Osteoblast (primary cell): Measurements from ENCODE around the gene NETO2. TPM values are rescaled to one million over a fixed set of nuclear protein-coding genes. Genes with fewer than 3 reads are reported as not detected.
"Not testable (repeated sequence)": the region's sequence is repeated elsewhere in the genome, so short reads cannot be mapped to it uniquely, and the experiment has no call there.

ENCODE experiments used
- DNase-seq: peaks from one replicate; pipeline ENCODE4 v3.0.0; 2011; ENCODE audit warnings: low spot score, mixed read lengths; ENCODE audit not compliant: insufficient read length; ENCODE audit errors: missing footprints
- H2AFZ ChIP-seq: 2 replicates; pipeline ENCODE4 v1.6.0; 2011; ENCODE audit warnings: mild to moderate bottlenecking, low read length
- H3K27ac ChIP-seq: 2 replicates; pipeline ENCODE4 v1.5.1; 2011; ENCODE audit warnings: mild to moderate bottlenecking, low read depth, low read length, moderate library complexity
- H3K27me3 ChIP-seq: 2 replicates; pipeline ENCODE4 v1.6.0; 2012; ENCODE audit warnings: mild to moderate bottlenecking, control low read depth, inconsistent platforms, low read length, moderate library complexity; ENCODE audit not compliant: insufficient read depth
- H3K36me3 ChIP-seq: 2 replicates; pipeline ENCODE4 v1.5.1; 2011; ENCODE audit warnings: mild to moderate bottlenecking, low read length, control low read depth, moderate library complexity; ENCODE audit not compliant: insufficient read depth
- H3K4me1 ChIP-seq: 2 replicates; pipeline ENCODE4 v1.5.1; 2011; ENCODE audit warnings: mild to moderate bottlenecking, low read length, control low read depth, moderate library complexity; ENCODE audit not compliant: insufficient read depth
- H3K4me2 ChIP-seq: 2 replicates; pipeline ENCODE4 v1.6.0; 2011; ENCODE audit warnings: mild to moderate bottlenecking, low read length; ENCODE audit not compliant: insufficient read depth
- H3K4me3 ChIP-seq: fragments of 200-600 bp; sonication (generic); 3 replicates; pipeline ENCODE4 v1.5.1; 2012; ENCODE audit warnings: mild to moderate bottlenecking, low read length, inconsistent platforms; ENCODE audit not compliant: insufficient read depth
- H3K79me2 ChIP-seq: 2 replicates; pipeline ENCODE4 v1.6.0; 2012; ENCODE audit warnings: mild to moderate bottlenecking, low read length, control low read depth, inconsistent platforms; ENCODE audit not compliant: insufficient read depth
- H3K9me3 ChIP-seq: 2 replicates; pipeline ENCODE4 v1.5.1; 2011; ENCODE audit warnings: low read depth, low read length, control low read depth
- H4K20me1 ChIP-seq: 2 replicates; pipeline ENCODE4 v1.6.0; 2012; ENCODE audit warnings: mild to moderate bottlenecking, low read length, control low read depth; ENCODE audit not compliant: insufficient read depth
- total RNA-seq: library from RNA; depleted of rRNA; stranded (reverse); fragments of >200 nt; gene quantifications from 2 replicates; pipeline ENCODE4 v1.2.3, GENCODE V29; 2012
- TF ChIP-seq, protein P1 (sequence below): IDR thresholded peaks from 2 replicates; pipeline ENCODE4 v1.5.1; 2011; ENCODE audit warnings: mild to moderate bottlenecking, low read depth, low read length, moderate library complexity; ENCODE audit errors: extremely low read depth

The NETO2 gene
- total RNA-seq, 1 donor: 5.8 TPM

DNA sequence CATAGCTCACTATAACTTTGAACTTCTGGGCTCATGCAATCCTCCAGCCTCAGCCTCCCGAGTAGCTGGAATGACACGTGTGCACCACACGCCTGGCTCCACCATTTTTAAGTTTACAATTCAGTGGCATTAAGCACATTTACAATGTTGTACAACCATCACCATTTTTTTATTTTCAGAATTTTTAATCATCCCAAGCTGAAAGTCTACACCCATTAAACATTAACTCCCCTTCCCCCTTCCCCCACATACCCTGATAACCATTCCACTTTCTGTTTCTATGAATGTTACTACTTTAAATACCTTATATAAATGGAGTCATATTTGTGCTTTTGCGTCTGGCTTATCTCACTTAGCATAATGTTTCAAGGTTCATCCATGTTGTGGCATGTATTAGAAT lies 18.0 kb downstream of the NETO2 start:
- H4K20me1 ChIP-seq: no peaks in the 10 kb centered on the region
- H3K27me3 ChIP-seq: no peaks in the 10 kb centered on the region
- no peak for DNase-seq
- TF ChIP-seq, protein P1, sequence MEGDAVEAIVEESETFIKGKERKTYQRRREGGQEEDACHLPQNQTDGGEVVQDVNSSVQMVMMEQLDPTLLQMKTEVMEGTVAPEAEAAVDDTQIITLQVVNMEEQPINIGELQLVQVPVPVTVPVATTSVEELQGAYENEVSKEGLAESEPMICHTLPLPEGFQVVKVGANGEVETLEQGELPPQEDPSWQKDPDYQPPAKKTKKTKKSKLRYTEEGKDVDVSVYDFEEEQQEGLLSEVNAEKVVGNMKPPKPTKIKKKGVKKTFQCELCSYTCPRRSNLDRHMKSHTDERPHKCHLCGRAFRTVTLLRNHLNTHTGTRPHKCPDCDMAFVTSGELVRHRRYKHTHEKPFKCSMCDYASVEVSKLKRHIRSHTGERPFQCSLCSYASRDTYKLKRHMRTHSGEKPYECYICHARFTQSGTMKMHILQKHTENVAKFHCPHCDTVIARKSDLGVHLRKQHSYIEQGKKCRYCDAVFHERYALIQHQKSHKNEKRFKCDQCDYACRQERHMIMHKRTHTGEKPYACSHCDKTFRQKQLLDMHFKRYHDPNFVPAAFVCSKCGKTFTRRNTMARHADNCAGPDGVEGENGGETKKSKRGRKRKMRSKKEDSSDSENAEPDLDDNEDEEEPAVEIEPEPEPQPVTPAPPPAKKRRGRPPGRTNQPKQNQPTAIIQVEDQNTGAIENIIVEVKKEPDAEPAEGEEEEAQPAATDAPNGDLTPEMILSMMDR: no peak
- no peaks in the 10 kb centered on the region for H3K79me2 ChIP-seq
- no peaks in the 10 kb centered on the region for H3K9me3 ChIP-seq
- H3K27ac ChIP-seq: no peak overlapping the region
- no peaks in the 10 kb centered on the region for H3K36me3 ChIP-seq
- H2AFZ ChIP-seq: no peak overlapping the region
- H3K4me1 ChIP-seq: no peaks in the 10 kb centered on the region
- no peak overlapping the region for H3K4me2 ChIP-seq
- H3K4me3 ChIP-seq: no peak overlapping the region

DNA sequence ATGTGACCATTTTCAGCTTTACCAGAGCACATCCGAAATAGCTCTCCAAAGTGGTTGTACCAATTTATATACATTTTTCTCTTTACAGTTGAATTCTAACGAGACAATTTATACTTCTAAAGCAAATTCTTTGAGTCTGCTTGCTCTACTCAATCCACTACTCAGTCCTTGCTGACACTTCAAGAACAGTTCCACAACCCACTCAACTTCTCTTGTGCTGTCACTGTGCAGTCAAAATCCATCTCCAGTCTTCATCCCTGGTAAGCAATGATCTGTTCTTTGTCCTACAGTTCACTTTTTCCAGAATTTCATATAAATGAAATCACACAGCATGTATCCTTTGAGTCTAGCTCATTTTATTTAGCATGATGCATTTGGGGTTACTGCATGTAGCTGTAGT lies 30.6 kb downstream of the NETO2 start:
- H3K9me3 ChIP-seq: no peaks in the 10 kb centered on the region
- no peaks in the 10 kb centered on the region for H4K20me1 ChIP-seq
- TF ChIP-seq, protein P1: no peak
- H3K4me2 ChIP-seq: no peak overlapping the region
- H3K79me2 ChIP-seq: no peaks in the 10 kb centered on the region
- no peak overlapping the region for H3K4me3 ChIP-seq
- no peaks in the 10 kb centered on the region for H3K4me1 ChIP-seq
- no peaks in the 10 kb centered on the region for H3K36me3 ChIP-seq
- H3K27ac ChIP-seq: no peak overlapping the region
- DNase-seq: no peak
- no peaks in the 10 kb centered on the region for H3K27me3 ChIP-seq
- no peak overlapping the region for H2AFZ ChIP-seq

DNA sequence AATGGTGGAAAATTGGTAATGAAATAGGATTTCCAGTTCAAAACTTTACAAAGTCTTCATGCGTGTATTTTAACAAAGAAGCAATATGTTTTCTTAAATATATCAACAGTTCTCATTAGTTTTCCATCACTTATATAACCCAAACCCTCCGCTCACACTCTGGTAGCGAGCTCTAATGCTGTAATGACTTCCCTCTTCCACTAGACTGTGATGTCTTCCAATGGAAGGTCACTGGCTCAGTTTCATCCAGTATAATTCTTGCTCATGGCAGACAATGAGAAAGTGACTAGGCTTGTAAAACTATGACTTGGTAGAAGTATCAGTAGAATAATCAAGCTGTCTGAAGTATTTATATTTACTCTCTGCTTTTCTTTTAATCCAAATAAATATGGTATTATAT lies 32.8 kb downstream of the NETO2 start:
- H3K4me3 ChIP-seq: no peak overlapping the region
- no peaks in the 10 kb centered on the region for H3K27me3 ChIP-seq
- H2AFZ ChIP-seq: no peak overlapping the region
- TF ChIP-seq, protein P1: no peak
- H3K36me3 ChIP-seq: no peaks in the 10 kb centered on the region
- no peaks in the 10 kb centered on the region for H3K4me1 ChIP-seq
- H3K79me2 ChIP-seq: no peaks in the 10 kb centered on the region
- no peaks in the 10 kb centered on the region for H3K9me3 ChIP-seq
- no peak overlapping the region for H3K27ac ChIP-seq
- H3K4me2 ChIP-seq: no peak overlapping the region
- DNase-seq: peak; percentile 22
- no peaks in the 10 kb centered on the region for H4K20me1 ChIP-seq

DNA sequence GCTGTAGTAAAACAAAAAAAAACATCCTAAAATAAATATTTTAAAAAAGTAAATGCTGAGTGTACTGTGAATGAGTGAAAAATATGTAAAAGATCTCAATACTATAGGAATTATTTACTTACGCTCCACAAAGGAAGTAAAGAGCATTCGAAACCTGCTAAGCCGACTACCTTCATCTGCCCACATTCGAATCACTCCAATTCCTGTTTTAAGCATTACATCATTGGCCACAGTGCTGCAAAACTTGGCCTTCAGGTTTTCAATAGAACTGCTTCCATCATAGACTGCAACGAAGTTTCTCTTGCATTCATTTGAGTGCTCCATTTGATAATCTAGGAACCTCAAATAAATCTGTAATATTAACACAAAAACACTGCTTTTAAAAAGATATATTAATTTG lies 34.4 kb downstream of the NETO2 start:
- Histone ChIP-seq H3K4me3 (no peak overlapping the region), H3K4me1 (no peaks in the 10 kb centered on the region), H3K4me2 (no peak overlapping the region), H3K36me3 (no peaks in the 10 kb centered on the region), H3K79me2 (no peaks in the 10 kb centered on the region), H3K27me3 (no peaks in the 10 kb centered on the region), H4K20me1 (no peaks in the 10 kb centered on the region), H3K9me3 (no peaks in the 10 kb centered on the region), H2AFZ (no peak overlapping the region), H3K27ac (no peak overlapping the region)
- no peak for DNase-seq
- TF ChIP-seq, protein P1: no peak

DNA sequence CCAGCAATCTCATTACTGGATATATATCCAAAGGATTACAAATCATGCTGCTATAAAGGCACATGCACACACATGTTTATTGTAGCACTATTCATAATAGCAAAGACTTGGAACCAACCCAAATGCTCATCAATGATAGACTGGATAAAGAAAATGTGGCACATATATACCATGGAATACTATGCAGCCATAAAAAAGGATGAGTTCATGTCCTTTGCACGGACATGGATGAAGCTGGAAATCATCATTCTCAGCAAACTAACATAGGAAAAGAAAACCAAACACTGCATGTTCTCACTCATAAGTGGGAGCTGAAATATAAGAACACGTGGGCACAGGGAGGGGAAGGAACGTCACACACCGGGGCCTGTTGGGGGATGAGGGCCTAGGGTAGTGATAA lies 40.8 kb downstream of the NETO2 start:
- H3K36me3 ChIP-seq, H3K79me2 ChIP-seq, H3K9me3 ChIP-seq, H3K4me3 ChIP-seq, H3K4me1 ChIP-seq, H3K27ac ChIP-seq, H4K20me1 ChIP-seq, DNase-seq, H3K27me3 ChIP-seq, H2AFZ ChIP-seq, H3K4me2 ChIP-seq: not testable (repeated sequence)

DNA sequence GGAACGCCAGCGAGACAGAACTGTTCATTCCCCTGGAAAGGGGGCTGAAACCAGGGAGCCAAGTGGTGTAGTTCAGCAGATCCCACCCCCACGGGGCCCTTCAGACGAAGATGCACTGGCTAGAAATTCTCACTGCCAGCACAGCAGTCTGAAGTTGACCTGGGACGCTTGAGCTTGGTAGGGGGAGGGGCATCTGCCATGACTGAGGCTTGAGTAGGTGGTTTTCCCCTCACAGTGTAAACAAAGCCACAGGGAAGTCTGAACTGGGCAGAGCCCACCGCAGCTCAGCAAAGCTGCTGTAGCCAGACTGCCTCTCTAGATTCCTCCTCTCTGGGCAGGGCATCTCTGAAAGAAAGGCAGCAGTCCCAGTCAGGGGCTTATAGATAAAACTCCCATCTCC lies 46.6 kb downstream of the NETO2 start:
- not testable (repeated sequence) for H3K36me3 ChIP-seq, H3K27ac ChIP-seq, H2AFZ ChIP-seq, H3K27me3 ChIP-seq, DNase-seq, H3K4me3 ChIP-seq, H3K79me2 ChIP-seq, H3K4me1 ChIP-seq, H4K20me1 ChIP-seq, H3K9me3 ChIP-seq, H3K4me2 ChIP-seq
